Motor neuron (in vitro differentiated cells): Measurements from ENCODE around the gene WDR1. TPM values are rescaled to one million over a fixed set of nuclear protein-coding genes. Genes with fewer than 3 reads are reported as not detected.

Source experiments
- ATAC-seq, 8 experiments: fragments of 200-7000 bp; cut with Tn5 transposase; replicated peaks in 6 of 8; 2 replicates each; pipeline ENCODE4 v1.8.0; 2021; ENCODE audit warnings: mild to moderate bottlenecking in 8 of 8, moderate library complexity in 8 of 8
- H3K27ac ChIP-seq, 2 donors: fragments of 250-450 bp; sonication (Bioruptor Pico); 2 replicates each; pipeline ENCODE4 v1.9.0; 2021; ENCODE audit warnings: antibody characterized with exemption in 2 of 2, mild to moderate bottlenecking in 2 of 2, moderate library complexity in 1 of 2
- H3K4me1 ChIP-seq, 2 donors: fragments of 250-450 bp; sonication (Bioruptor Pico); replicated peaks in 1 of 2; 2 replicates each; pipeline ENCODE4 v1.6.1; 2021; ENCODE audit warnings: antibody characterized with exemption in 2 of 2, mild to moderate bottlenecking in 2 of 2, moderate library complexity in 1 of 2
- H3K4me3 ChIP-seq, 5 donors: fragments of 250-450 bp; sonication (Bioruptor Pico); 2 replicates each; pipeline ENCODE4 v1.9.0; 2021; ENCODE audit warnings: antibody characterized with exemption in 5 of 5, mild to moderate bottlenecking in 5 of 5, moderate library complexity in 4 of 5
- WGBS, 10 experiments: fragments of 450-650 bp; shearing (Covaris generic); methylation state at CpG; one replicate each; pipeline ENCODE4 v1.0.0; 2022; 5-methylcytosine and 5-hydroxymethylcytosine counted together
- in situ Hi-C, 9 experiments: fragments of 400-800 bp; cut with MboI; loops; one replicate each; pipeline ENCODE4 v1.15.0; 2021; ENCODE audit warnings: low sequenced_read_pairs in 9 of 9, low pct_unique_long_range_greater_than_20kb in 2 of 9; ENCODE audit not compliant: unreplicated experiment in 9 of 9
- total RNA-seq, 8 experiments: library from RNA; unstranded; fragments of 300-600 nt; gene quantifications; 2 replicates each; pipeline versions ENCODE4 v1.2.3 to v1.2.4, GENCODE V29; 2022

The WDR1 gene
- total RNA-seq, 8 experiments from 2014 or later: 28.8 to 164 (median 112) TPM

GRCh38 chr4:10082459-10083272 lies 33.9 kb downstream of the WDR1 start:
- 80 to 100% (median 96%) methylated on average over 1 to 7 of the region's 20 CpGs; no CpG with 5 or more reads in 1 of the 10 experiments for WGBS, 10 experiments
- Histone ChIP-seq H3K4me1 (no peaks in the 10 kb centered on the region), H3K4me3 (no peak overlapping the region), H3K27ac (no peak overlapping the region)
- no peak for ATAC-seq
- in situ Hi-C loops: no loop called here

DNA sequence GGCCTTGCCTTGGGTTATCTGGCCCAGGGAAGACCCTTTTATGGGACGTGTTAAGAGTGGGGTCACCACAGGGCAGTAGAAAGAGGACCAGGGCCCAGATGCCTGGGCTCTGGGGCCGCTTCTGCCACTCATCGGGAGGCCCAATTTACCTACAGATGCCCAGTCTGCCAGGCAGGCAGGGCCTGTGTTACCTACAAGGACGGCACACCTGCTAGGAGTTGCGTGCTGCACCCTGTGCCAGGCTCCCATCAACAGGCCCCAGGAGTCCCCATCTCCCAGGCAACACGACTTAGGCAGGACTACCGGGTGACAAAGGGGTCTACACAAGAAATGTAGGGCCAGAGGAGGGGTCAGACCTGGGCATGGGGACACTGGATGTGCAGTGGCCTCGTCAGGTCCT lies 34.6 kb downstream of the WDR1 start:
- Histone ChIP-seq H3K4me3 (no peak overlapping the region), H3K4me1 (no peaks in the 10 kb centered on the region), H3K27ac (no peak overlapping the region)
- in situ Hi-C loops: no loop called here
- no peak for ATAC-seq
- WGBS, 10 experiments: 94 to 100% (median 100%) methylated on average over 1 to 3 of the region's 8 CpGs; no CpG with 5 or more reads in 6 of the 10 experiments

- in situ Hi-C loops: no loop called here
- Histone ChIP-seq H3K4me3 (no peak overlapping the region), H3K27ac (no peak overlapping the region), H3K4me1 (no peaks in the 10 kb centered on the region)
- WGBS, 10 experiments: 0 to 100% (median 90%) methylated on average over 1 to 12 of the region's 12 CpGs; no CpG with 5 or more reads in 2 of the 10 experiments
- no peak for ATAC-seq
Observed at GRCh38 chr4:10081218-10081606, 35.4 kb downstream of the WDR1 start.

- Histone ChIP-seq H3K27ac (no peak overlapping the region), H3K4me3 (no peak overlapping the region), H3K4me1 (no peaks in the 10 kb centered on the region)
- ATAC-seq: no peak
- 80 to 100% (median 97%) methylated on average over 1 to 4 of the region's 10 CpGs; no CpG with 5 or more reads in 2 of the 10 experiments for WGBS, 10 experiments
- in situ Hi-C loops: no loop called here
Observed at GRCh38 chr4:10080589-10081217, 35.9 kb downstream of the WDR1 start.

- WGBS, 10 experiments: 70 to 100% (median 95%) methylated on average over 2 to 6 of the region's 8 CpGs; no CpG with 5 or more reads in 6 of the 10 experiments
- ATAC-seq: no peak
- in situ Hi-C loops: no loop called here
- Histone ChIP-seq H3K27ac (no peak overlapping the region), H3K4me1 (no peaks in the 10 kb centered on the region), H3K4me3 (no peak overlapping the region)
Observed at GRCh38 chr4:10079912-10080588, 36.5 kb downstream of the WDR1 start.

GRCh38 chr4:10079256-10079655 lies 37.3 kb downstream of the WDR1 start:
- in situ Hi-C loops: no loop called here
- Histone ChIP-seq H3K4me3 (no peak overlapping the region), H3K27ac (no peak overlapping the region), H3K4me1 (no peaks in the 10 kb centered on the region)
- no peak for ATAC-seq
- WGBS, 10 experiments: 67 to 100% (median 83%) methylated on average over 1 to 8 of the region's 15 CpGs; no CpG with 5 or more reads in 5 of the 10 experiments

GRCh38 chr4:10078481-10079233 lies 37.9 kb downstream of the WDR1 start:
- H3K27ac ChIP-seq: no peak overlapping the region
- in situ Hi-C loops: no loop called here
- H3K4me3 ChIP-seq: no peak overlapping the region
- 100% methylated on average over 2 of the region's 26 CpGs; no CpG with 5 or more reads in 9 of the 10 experiments for WGBS, 10 experiments
- no peak for ATAC-seq
- H3K4me1 ChIP-seq: no peaks in the 10 kb centered on the region

- no peaks in the 10 kb centered on the region for H3K4me1 ChIP-seq
- in situ Hi-C loops: no loop called here
- WGBS, 10 experiments: 87 to 100% (median 90%) methylated on average over 3 to 9 of the region's 38 CpGs; no CpG with 5 or more reads in 6 of the 10 experiments
- H3K27ac ChIP-seq: no peak overlapping the region
- peak in 2 of 8 experiments; percentile 7 to 16 for ATAC-seq
- H3K4me3 ChIP-seq: no peak overlapping the region
Observed at GRCh38 chr4:10077483-10078335, 38.9 kb downstream of the WDR1 start.

- no peak for ATAC-seq
- in situ Hi-C loops: no loop called here
- Histone ChIP-seq H3K27ac (no peak overlapping the region), H3K4me1 (no peaks in the 10 kb centered on the region), H3K4me3 (no peak overlapping the region)
- WGBS, 10 experiments: 80 to 81% methylated on average over 1 to 4 of the region's 9 CpGs; no CpG with 5 or more reads in 8 of the 10 experiments
Observed at GRCh38 chr4:10077076-10077475, 39.5 kb downstream of the WDR1 start.

DNA sequence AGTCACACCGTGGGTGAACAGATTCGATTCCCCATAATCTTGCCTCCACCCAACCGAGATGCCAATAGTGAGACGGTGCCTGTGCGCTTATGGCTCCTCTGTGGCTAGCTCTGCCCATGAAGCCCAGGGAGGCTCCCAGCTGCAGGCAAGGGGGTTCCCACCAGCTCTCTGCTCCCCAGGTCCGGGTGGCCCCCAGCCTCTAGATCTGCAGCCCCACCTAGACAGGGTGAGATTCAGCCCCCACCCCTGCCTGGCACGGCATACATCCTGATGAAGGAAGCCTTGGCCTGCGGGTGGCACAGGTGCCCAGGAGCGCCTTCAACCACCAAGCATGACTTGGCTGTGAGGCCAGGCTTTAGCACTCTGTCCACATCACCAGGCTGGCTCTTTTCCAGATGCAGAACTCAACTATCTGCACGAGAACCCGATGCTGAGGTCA lies 40.6 kb downstream of the WDR1 start:
- Histone ChIP-seq H3K4me1 (no peaks in the 10 kb centered on the region), H3K27ac (no peak overlapping the region), H3K4me3 (no peak overlapping the region)
- ATAC-seq: no peak
- 60 to 100% (median 70%) methylated on average over 2 to 5 of the region's 11 CpGs; no CpG with 5 or more reads in 7 of the 10 experiments for WGBS, 10 experiments
- in situ Hi-C loops: no loop called here

- in situ Hi-C loops: no loop called here
- Histone ChIP-seq H3K27ac (no peak overlapping the region), H3K4me3 (no peak overlapping the region), H3K4me1 (no peaks in the 10 kb centered on the region)
- ATAC-seq: peak in 1 of 8 experiments; percentile 17
- 71 to 100% (median 97%) methylated on average over 1 to 7 of the region's 20 CpGs; no CpG with 5 or more reads in 4 of the 10 experiments for WGBS, 10 experiments
Observed at GRCh38 chr4:10075158-10075863, 41.3 kb downstream of the WDR1 start.
